Measurements from ENCODE around the gene PTGR1.

- no peak for TF ChIP-seq CTCF (IDR thresholded peaks at IDR 0.05)
- TF ChIP-seq IRF3 (IDR thresholded peaks at IDR 0.05; ENCODE audit: low read depth, low read length): no peak
- TF ChIP-seq EP300 (IDR thresholded peaks at IDR 0.05; ENCODE audit: borderline replicate concordance in 1 of 2, low read depth in 1 of 2, low read length in 1 of 2): no peak
- no peak for TF ChIP-seq SMC3 (IDR thresholded peaks at IDR 0.05; ENCODE audit: low read depth, low read length)
- no peak for TF ChIP-seq CHD2 (IDR thresholded peaks at IDR 0.05; ENCODE audit: low read length, partially characterized antibody)
- TF ChIP-seq FOXJ3 (CRISPR knock-in tag; IDR thresholded peaks at IDR 0.05): no peak
- no peak for TF ChIP-seq TAF1 (IDR thresholded peaks at IDR 0.05; ENCODE audit: borderline replicate concordance, low read depth, low read length)
- no peak for TF ChIP-seq EZH2phosphoT487 (IDR thresholded peaks at IDR 0.05; ENCODE audit: borderline replicate concordance, low read depth)
These were observed 83.4 kb downstream of the PTGR1 start for GRCh38 chr9:111516061-111516465.

Measured in SK-N-SH (cell line).